ENCODE results near the gene TSPAN1. TPM values are rescaled to one million over a fixed set of nuclear protein-coding genes. Genes with fewer than 3 reads are reported as not detected.

TSPAN1 gene
- total RNA-seq, 1 experiment from 2014 or later: 46.2 TPM

GRCh38 chr1:46181343-46182260, 6.7 kb downstream of the TSPAN1 start:
- DNase-seq: no peak
- Mint-ChIP-seq H3K27me3 (ENCODE audit: unreplicated experiment) (no peaks in the 10 kb centered on the region), H3K4me1 (ENCODE audit: low read depth, unreplicated experiment) (peaks cover 17% of the 10 kb centered on the region), H3K9me3 (ENCODE audit: low read depth, unreplicated experiment) (no peaks in the 10 kb centered on the region), H3K27ac (ENCODE audit: unreplicated experiment) (no peak overlapping the region), H3K36me3 (ENCODE audit: insufficient read depth, unreplicated experiment) (peaks cover 37% of the 10 kb centered on the region), H3K4me3 (ENCODE audit: low read depth, unreplicated experiment) (no peak overlapping the region)
- BruUV-seq (replicated peaks): TSS peak; percentile 22
- no peak for TF ChIP-seq CTCF (IDR thresholded peaks at IDR 0.05; ENCODE audit: unreplicated experiment)
- intact Hi-C loops (cut with micrococcal nuclease; ENCODE audit: unreplicated experiment): loop anchor here (5.0 kb wide), 2 partner anchors 166 to 289 kb away; no protein-coding TSS in a partner anchor
- CTCF ChIA-PET: interaction anchor here (0.5 to 4.5 kb wide), 10 partner anchors 10 to 335 kb away, joined by 3 to 56 read pairs (median 4); partner anchors contain the start of gene POMGNT1

GRCh38 chr1:46183079-46183847, 8.4 kb downstream of the TSPAN1 start:
- Mint-ChIP-seq H3K9me3 (ENCODE audit: low read depth, unreplicated experiment) (no peaks in the 10 kb centered on the region), H3K36me3 (ENCODE audit: insufficient read depth, unreplicated experiment) (peaks cover 44% of the 10 kb centered on the region), H3K4me3 (ENCODE audit: low read depth, unreplicated experiment) (peak overlapping the region; percentile 29), H3K27ac (ENCODE audit: unreplicated experiment) (peak overlapping the region; percentile 83), H3K27me3 (ENCODE audit: unreplicated experiment) (no peaks in the 10 kb centered on the region), H3K4me1 (ENCODE audit: low read depth, unreplicated experiment) (peaks cover 25% of the 10 kb centered on the region)
- peak; percentile 87 for DNase-seq
- TF ChIP-seq CTCF (IDR thresholded peaks at IDR 0.05; ENCODE audit: unreplicated experiment): no peak
- intact Hi-C loops (cut with micrococcal nuclease; ENCODE audit: unreplicated experiment): loop anchor here (1.0 to 5.0 kb wide), 3 partner anchors 40 to 291 kb away; no protein-coding TSS in a partner anchor
- CTCF ChIA-PET: interaction anchor here (0.6 to 4.5 kb wide), 8 partner anchors 11 to 351 kb away, joined by 3 to 56 read pairs (median 4); partner anchors contain the start of gene PIK3R3
- BruUV-seq (replicated peaks): no TSS peak

- Mint-ChIP-seq H3K36me3 (ENCODE audit: insufficient read depth, unreplicated experiment) (peaks cover 44% of the 10 kb centered on the region), H3K9me3 (ENCODE audit: low read depth, unreplicated experiment) (no peaks in the 10 kb centered on the region), H3K27ac (ENCODE audit: unreplicated experiment) (peak overlapping the region; percentile 83), H3K4me1 (ENCODE audit: low read depth, unreplicated experiment) (peaks cover 31% of the 10 kb centered on the region), H3K4me3 (ENCODE audit: low read depth, unreplicated experiment) (peak overlapping the region; percentile 29), H3K27me3 (ENCODE audit: unreplicated experiment) (no peaks in the 10 kb centered on the region)
- intact Hi-C loops (cut with micrococcal nuclease; ENCODE audit: unreplicated experiment): loop anchor here (1.0 to 5.0 kb wide), 3 partner anchors 39 to 292 kb away; no protein-coding TSS in a partner anchor
- no peak for DNase-seq
- no peak for TF ChIP-seq CTCF (IDR thresholded peaks at IDR 0.05; ENCODE audit: unreplicated experiment)
- CTCF ChIA-PET: interaction anchor here (0.6 to 4.5 kb wide), 4 partner anchors 10 to 352 kb away, joined by 3 to 56 read pairs (median 3); no protein-coding TSS in a partner anchor
- BruUV-seq (replicated peaks): no TSS peak
These were observed 9.2 kb downstream of the TSPAN1 start for GRCh38 chr1:46183926-46184557.

Data from Calu3 (cell line).